ENCODE results near the gene SKIC2.
"Not testable (repeated sequence)": the region's sequence is repeated elsewhere in the genome, so short reads cannot be mapped to it uniquely, and the experiment has no call there.

Gene SKIC2

GRCh38 chr6:31958741-31959739, at the start of gene SKIC2, which contains the start of gene NELFE:
SKIC2 (plus strand) TSS chr6:31959175; CDS start chr6:31959193, 18 bp downstream.
NELFE (minus strand) TSS chr6:31958971; CDS start chr6:31958446, 525 bp downstream.
- DNase-seq (ENCODE audit: low read depth, low spot score) = peak; percentile 99

GRCh38 chr6:31909298-31909697, 49.7 kb upstream of the SKIC2 start:
- not testable (repeated sequence) for DNase-seq (ENCODE audit: low read depth, low spot score)

GRCh38 chr6:31911826-31912585, 47.0 kb upstream of the SKIC2 start:
- DNase-seq (ENCODE audit: low read depth, low spot score) = no peak

GRCh38 chr6:31915351-31915750, 43.6 kb upstream of the SKIC2 start:
- no peak for DNase-seq (ENCODE audit: low read depth, low spot score)

- DNase-seq (ENCODE audit: low read depth, low spot score) = peak; percentile 33
These were observed 43.2 kb upstream of the SKIC2 start for GRCh38 chr6:31915756-31916155.

GRCh38 chr6:31918069-31918720, 40.8 kb upstream of the SKIC2 start:
- no peak for DNase-seq (ENCODE audit: low read depth, low spot score)

- no peak for DNase-seq (ENCODE audit: low read depth, low spot score)
These were observed 39.2 kb upstream of the SKIC2 start for GRCh38 chr6:31919624-31920303.

- DNase-seq (ENCODE audit: low read depth, low spot score) = no peak
These were observed 38.2 kb upstream of the SKIC2 start for GRCh38 chr6:31920811-31921210.

GRCh38 chr6:31922942-31923341, 36.0 kb upstream of the SKIC2 start:
- DNase-seq (ENCODE audit: low read depth, low spot score) = peak; percentile 33

GRCh38 chr6:31927242-31927862, 31.6 kb upstream of the SKIC2 start, which contains the start of gene C2:
C2 (plus strand) TSS chr6:31927717; CDS start chr6:31927753, 36 bp downstream.
- DNase-seq (ENCODE audit: low read depth, low spot score) = no peak

GRCh38 chr6:31927863-31928671, 30.9 kb upstream of the SKIC2 start:
- no peak for DNase-seq (ENCODE audit: low read depth, low spot score)

GRCh38 chr6:31928672-31928939, 30.4 kb upstream of the SKIC2 start:
- no peak for DNase-seq (ENCODE audit: low read depth, low spot score)

GRCh38 chr6:31930962-31931361, 28.0 kb upstream of the SKIC2 start:
- no peak for DNase-seq (ENCODE audit: low read depth, low spot score)

- DNase-seq (ENCODE audit: low read depth, low spot score) = not testable (repeated sequence)
These were observed 26.8 kb upstream of the SKIC2 start for GRCh38 chr6:31932137-31932536.

GRCh38 chr6:31933537-31933936, 25.4 kb upstream of the SKIC2 start:
- no peak for DNase-seq (ENCODE audit: low read depth, low spot score)

GRCh38 chr6:31935021-31935420, 24.0 kb upstream of the SKIC2 start:
- DNase-seq (ENCODE audit: low read depth, low spot score) = no peak

GRCh38 chr6:31935823-31936222, 23.2 kb upstream of the SKIC2 start:
- no peak for DNase-seq (ENCODE audit: low read depth, low spot score)

GRCh38 chr6:31940256-31940664, 18.7 kb upstream of the SKIC2 start:
- DNase-seq (ENCODE audit: low read depth, low spot score) = no peak

- DNase-seq (ENCODE audit: low read depth, low spot score) = no peak
These were observed 15.2 kb upstream of the SKIC2 start for GRCh38 chr6:31943742-31944141.

GRCh38 chr6:31945154-31945506, 13.8 kb upstream of the SKIC2 start:
- no peak for DNase-seq (ENCODE audit: low read depth, low spot score)
